Panc1 (cell line): Measurements from ENCODE around the gene OAF. TPM values are rescaled to one million over a fixed set of nuclear protein-coding genes. Genes with fewer than 3 reads are reported as not detected.

Experiments
- ATAC-seq: fragments of 200-7000 bp; cut with Tn5 transposase; 2 replicates; pipeline ENCODE4 v1.9.1; 2020; ENCODE audit warnings: mild to moderate bottlenecking, moderate library complexity
- BruUV-seq: library from RNA; stranded (reverse); fragments of 400-500 nt; replicated peaks from 2 replicates; lab custom pipeline; 2021; lab: Mats Ljungman, UMichigan
- CTCF ChIA-PET: fragments of 300-600 bp; sonication (Branson Sonifier 250); formaldehyde crosslinking; loops from one replicate; lab custom pipeline; 2022; ENCODE audit warnings: antibody characterized with exemption; lab: Charles Lee
- POLR2A ChIA-PET: fragments of 300-600 bp; sonication (Branson Sonifier 250); formaldehyde crosslinking; loops from one replicate; lab custom pipeline; 2022; ENCODE audit warnings: antibody characterized with exemption; lab: Charles Lee
- DNase-seq: peaks from one replicate; pipeline ENCODE4 v3.0.0-alpha.2; 2010; ENCODE audit warnings: low read depth, low spot score
- H3K27ac ChIP-seq: 2 replicates; pipeline ENCODE4 v1.5.1; 2011; ENCODE audit warnings: mild to moderate bottlenecking, low read length, inconsistent platforms
- H3K27me3 ChIP-seq: fragments of 200-500 bp; sonication (Bioruptor generic); 2 replicates; pipeline ENCODE4 v1.6.0; 2014; ENCODE audit warnings: low read length, inconsistent platforms; ENCODE audit not compliant: control insufficient read depth, insufficient read depth
- H3K36me3 ChIP-seq: fragments of 200-500 bp; sonication (Bioruptor generic); 2 replicates; pipeline ENCODE4 v1.5.1; 2014; ENCODE audit warnings: inconsistent platforms, mild to moderate bottlenecking, low read length, moderate library complexity; ENCODE audit not compliant: control insufficient read depth, insufficient read depth
- H3K4me1 ChIP-seq: 2 replicates; pipeline ENCODE4 v1.5.1; 2011; ENCODE audit warnings: inconsistent platforms, mild to moderate bottlenecking, low read length, moderate library complexity; ENCODE audit not compliant: control insufficient read depth, insufficient read depth
- H3K4me3 ChIP-seq, 2 experiments: 2 replicates each; pipeline ENCODE4 v1.5.1; 2011 to 2012; ENCODE audit warnings: low read depth in 2 of 2, low read length in 2 of 2, mild to moderate bottlenecking in 2 of 2, inconsistent platforms in 1 of 2, moderate library complexity in 1 of 2
- H3K9me3 ChIP-seq: fragments of 200-500 bp; sonication (Bioruptor generic); 2 replicates; pipeline ENCODE4 v1.5.1; 2014; ENCODE audit warnings: low read depth, mild to moderate bottlenecking, inconsistent platforms, low read length, moderate library complexity; ENCODE audit not compliant: control insufficient read depth, insufficient read depth
- POLR2AphosphoS5 ChIP-seq: IDR thresholded peaks from 2 replicates; pipeline ENCODE4 v1.6.1; 2012; ENCODE audit warnings: mild to moderate bottlenecking, low read depth, low read length, moderate library complexity
- SIN3A ChIP-seq: IDR thresholded peaks from 2 replicates; pipeline ENCODE4 v1.6.1; 2012; ENCODE audit warnings: low read depth, mild to moderate bottlenecking, low read length, moderate library complexity, borderline replicate concordance; ENCODE audit not compliant: insufficient read depth
- TCF7L2 ChIP-seq: IDR thresholded peaks from 2 replicates; pipeline ENCODE4 v1.6.1; 2011; ENCODE audit warnings: mild to moderate bottlenecking, low read depth, low read length, inconsistent platforms
- in situ Hi-C: cut with HindIII; loops from 2 replicates; pipeline ENCODE4 v1.10.0; 2016; ENCODE audit warnings: low sequenced_read_pairs, low pct_unique_long_range_greater_than_20kb
- intact Hi-C: fragments of 100-400 bp; cut with micrococcal nuclease; formaldehyde crosslinking; loops from one replicate; pipeline ENCODE4 v1.10.0; 2022; ENCODE audit not compliant: unreplicated experiment
- total RNA-seq: library from RNA; stranded (reverse); gene quantifications from one replicate; pipeline ENCODE4 v1.2.1, GENCODE V29; 2021; ENCODE audit not compliant: unreplicated experiment
- TF ChIP-seq, protein P1 (sequence below), 2 experiments: IDR thresholded peaks; 2 replicates each; pipeline ENCODE4 v1.6.1; 2011 to 2012; ENCODE audit warnings: low read depth in 2 of 2, control low read depth in 1 of 2, low read length in 1 of 2, mild to moderate bottlenecking in 1 of 2, moderate library complexity in 1 of 2; ENCODE audit not compliant: insufficient read depth in 1 of 2
- TF ChIP-seq, protein P2 (sequence below): fragments of 450-650 bp; IDR thresholded peaks from 2 replicates; pipeline ENCODE4 v1.5.1; 2017; ENCODE audit warnings: mild to moderate bottlenecking

Gene OAF
- total RNA-seq, 1 experiment from 2014 or later = 13.7 TPM

DNA sequence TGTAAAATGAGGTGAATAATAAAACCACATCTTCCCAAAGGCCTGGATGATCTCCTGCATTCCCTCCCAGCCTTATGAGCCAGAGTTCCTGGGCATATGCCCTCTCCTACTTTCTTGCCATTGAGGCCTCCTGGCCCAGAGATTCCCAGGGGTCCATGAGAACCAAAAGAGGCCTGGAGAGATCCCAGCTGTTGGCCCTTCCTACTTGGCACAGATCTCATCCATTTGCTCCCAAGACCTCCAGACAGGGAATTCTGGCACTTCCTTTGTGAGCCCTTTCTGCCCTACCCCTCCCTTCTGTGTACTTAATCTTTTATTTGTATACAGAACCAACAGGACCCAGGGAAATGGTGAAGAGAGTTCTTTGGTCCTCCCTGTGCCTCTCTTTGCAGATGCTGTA lies 50.5 kb downstream of the OAF start:
- Histone ChIP-seq H3K9me3 (no peaks in the 10 kb centered on the region), H3K27ac (no peak overlapping the region), H3K36me3 (no peaks in the 10 kb centered on the region), H3K27me3 (peaks cover 39% of the 10 kb centered on the region), H3K4me1 (no peaks in the 10 kb centered on the region), H3K4me3 (no peak overlapping the region)
- intact Hi-C loops = loop anchor here (10.0 kb wide), 1 partner anchor 963 kb away; no protein-coding TSS in a partner anchor
- in situ Hi-C loops = no loop called here
- BruUV-seq = no TSS peak
- DNase-seq (no peak), ATAC-seq (no peak)
- ChIA-PET POLR2A (no interaction called here), CTCF (no interaction called here)
- TF ChIP-seq, protein P1, sequence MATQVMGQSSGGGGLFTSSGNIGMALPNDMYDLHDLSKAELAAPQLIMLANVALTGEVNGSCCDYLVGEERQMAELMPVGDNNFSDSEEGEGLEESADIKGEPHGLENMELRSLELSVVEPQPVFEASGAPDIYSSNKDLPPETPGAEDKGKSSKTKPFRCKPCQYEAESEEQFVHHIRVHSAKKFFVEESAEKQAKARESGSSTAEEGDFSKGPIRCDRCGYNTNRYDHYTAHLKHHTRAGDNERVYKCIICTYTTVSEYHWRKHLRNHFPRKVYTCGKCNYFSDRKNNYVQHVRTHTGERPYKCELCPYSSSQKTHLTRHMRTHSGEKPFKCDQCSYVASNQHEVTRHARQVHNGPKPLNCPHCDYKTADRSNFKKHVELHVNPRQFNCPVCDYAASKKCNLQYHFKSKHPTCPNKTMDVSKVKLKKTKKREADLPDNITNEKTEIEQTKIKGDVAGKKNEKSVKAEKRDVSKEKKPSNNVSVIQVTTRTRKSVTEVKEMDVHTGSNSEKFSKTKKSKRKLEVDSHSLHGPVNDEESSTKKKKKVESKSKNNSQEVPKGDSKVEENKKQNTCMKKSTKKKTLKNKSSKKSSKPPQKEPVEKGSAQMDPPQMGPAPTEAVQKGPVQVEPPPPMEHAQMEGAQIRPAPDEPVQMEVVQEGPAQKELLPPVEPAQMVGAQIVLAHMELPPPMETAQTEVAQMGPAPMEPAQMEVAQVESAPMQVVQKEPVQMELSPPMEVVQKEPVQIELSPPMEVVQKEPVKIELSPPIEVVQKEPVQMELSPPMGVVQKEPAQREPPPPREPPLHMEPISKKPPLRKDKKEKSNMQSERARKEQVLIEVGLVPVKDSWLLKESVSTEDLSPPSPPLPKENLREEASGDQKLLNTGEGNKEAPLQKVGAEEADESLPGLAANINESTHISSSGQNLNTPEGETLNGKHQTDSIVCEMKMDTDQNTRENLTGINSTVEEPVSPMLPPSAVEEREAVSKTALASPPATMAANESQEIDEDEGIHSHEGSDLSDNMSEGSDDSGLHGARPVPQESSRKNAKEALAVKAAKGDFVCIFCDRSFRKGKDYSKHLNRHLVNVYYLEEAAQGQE (IDR thresholded peaks at IDR 0.05; ENCODE audit: insufficient read depth in 1 of 2, low read depth in 2 of 2, low read length in 1 of 2) = no peak
- no peak for TF ChIP-seq TCF7L2

DNA sequence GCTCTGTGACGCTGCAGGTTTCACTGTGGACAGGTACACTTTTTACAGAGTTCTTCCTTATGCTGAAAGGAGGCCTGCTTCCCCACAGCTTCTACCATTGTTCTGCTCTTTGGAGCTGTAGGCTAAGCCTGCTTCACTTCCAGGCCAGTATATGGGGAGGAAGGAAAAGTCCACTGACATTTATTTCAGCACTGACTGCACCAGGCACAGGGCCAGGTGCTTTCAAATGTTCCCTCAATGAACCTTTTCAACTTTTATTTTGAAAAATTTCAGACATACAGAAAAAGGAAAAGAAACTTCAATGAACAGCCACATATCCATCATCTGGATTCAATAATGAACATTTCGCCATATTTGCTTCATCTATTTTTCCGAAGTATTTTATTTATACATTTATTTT lies 51.1 kb downstream of the OAF start:
- no TSS peak for BruUV-seq
- H3K4me1 ChIP-seq = no peaks in the 10 kb centered on the region
- peaks cover 39% of the 10 kb centered on the region for H3K27me3 ChIP-seq
- DNase-seq (no peak), ATAC-seq (no peak)
- CTCF ChIA-PET = no interaction called here
- H3K9me3 ChIP-seq = no peaks in the 10 kb centered on the region
- POLR2A ChIA-PET = no interaction called here
- no peaks in the 10 kb centered on the region for H3K36me3 ChIP-seq
- in situ Hi-C loops = no loop called here
- intact Hi-C loops = loop anchor here (10.0 kb wide), 1 partner anchor 963 kb away; no protein-coding TSS in a partner anchor
- TF ChIP-seq, protein P1 (IDR thresholded peaks at IDR 0.05; ENCODE audit: insufficient read depth in 1 of 2, low read depth in 2 of 2, low read length in 1 of 2) = no peak
- TF ChIP-seq SIN3A (no peak), TCF7L2 (no peak), POLR2AphosphoS5 (no peak)
- TF ChIP-seq, protein P2, sequence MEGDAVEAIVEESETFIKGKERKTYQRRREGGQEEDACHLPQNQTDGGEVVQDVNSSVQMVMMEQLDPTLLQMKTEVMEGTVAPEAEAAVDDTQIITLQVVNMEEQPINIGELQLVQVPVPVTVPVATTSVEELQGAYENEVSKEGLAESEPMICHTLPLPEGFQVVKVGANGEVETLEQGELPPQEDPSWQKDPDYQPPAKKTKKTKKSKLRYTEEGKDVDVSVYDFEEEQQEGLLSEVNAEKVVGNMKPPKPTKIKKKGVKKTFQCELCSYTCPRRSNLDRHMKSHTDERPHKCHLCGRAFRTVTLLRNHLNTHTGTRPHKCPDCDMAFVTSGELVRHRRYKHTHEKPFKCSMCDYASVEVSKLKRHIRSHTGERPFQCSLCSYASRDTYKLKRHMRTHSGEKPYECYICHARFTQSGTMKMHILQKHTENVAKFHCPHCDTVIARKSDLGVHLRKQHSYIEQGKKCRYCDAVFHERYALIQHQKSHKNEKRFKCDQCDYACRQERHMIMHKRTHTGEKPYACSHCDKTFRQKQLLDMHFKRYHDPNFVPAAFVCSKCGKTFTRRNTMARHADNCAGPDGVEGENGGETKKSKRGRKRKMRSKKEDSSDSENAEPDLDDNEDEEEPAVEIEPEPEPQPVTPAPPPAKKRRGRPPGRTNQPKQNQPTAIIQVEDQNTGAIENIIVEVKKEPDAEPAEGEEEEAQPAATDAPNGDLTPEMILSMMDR = no peak
- no peak overlapping the region for H3K4me3 ChIP-seq
- no peak overlapping the region for H3K27ac ChIP-seq
